A673 (cell line): Measurements from ENCODE around the gene ARHGDIB. TPM values are rescaled to one million over a fixed set of nuclear protein-coding genes. Genes with fewer than 3 reads are reported as not detected.

Source experiments
- BruUV-seq: library from RNA; stranded (reverse); fragments of 400-500 nt; replicated peaks from 2 replicates; lab custom pipeline; 2021; lab: Mats Ljungman, UMichigan
- CTCF ChIA-PET: fragments of 300-600 bp; sonication (Branson Sonifier 250); formaldehyde crosslinking; loops from one replicate; lab custom pipeline; 2022; ENCODE audit warnings: antibody characterized with exemption; lab: Charles Lee
- POLR2A ChIA-PET: fragments of 300-600 bp; sonication (Branson Sonifier 250); formaldehyde crosslinking; loops from one replicate; lab custom pipeline; 2022; ENCODE audit warnings: antibody characterized with exemption; ENCODE audit not compliant: low non-redundant PET; lab: Charles Lee
- DNase-seq: peaks from one replicate; pipeline ENCODE4 v3.0.0-alpha.2; 2015; ENCODE audit warnings: low spot score
- H3K27ac ChIP-seq: fragments of 200-600 bp; sonication (generic); 2 replicates; pipeline ENCODE4 v1.5.1; 2016; ENCODE audit warnings: mixed run types, low read depth, mild to moderate bottlenecking, mixed read lengths, antibody characterized with exemption, low read length; ENCODE audit not compliant: poor library complexity, severe bottlenecking
- H3K27me3 ChIP-seq: fragments of 200-600 bp; sonication (generic); replicated peaks from 2 replicates; pipeline ENCODE4 v1.6.1; 2017; ENCODE audit warnings: mixed run types, low read depth, mild to moderate bottlenecking, mixed read lengths, antibody characterized with exemption, low read length; ENCODE audit not compliant: insufficient read depth, poor library complexity
- H3K36me3 ChIP-seq: fragments of 200-600 bp; sonication (generic); 2 replicates; pipeline ENCODE4 v1.6.1; 2016; ENCODE audit warnings: mixed run types, mild to moderate bottlenecking, mixed read lengths, antibody characterized with exemption, low read length; ENCODE audit not compliant: insufficient read depth, poor library complexity, severe bottlenecking
- H3K4me1 ChIP-seq: fragments of 200-600 bp; sonication (generic); 2 replicates; pipeline ENCODE4 v1.6.1; 2017; ENCODE audit warnings: mixed run types, mild to moderate bottlenecking, mixed read lengths, antibody characterized with exemption, low read length; ENCODE audit not compliant: insufficient read depth, poor library complexity, severe bottlenecking
- H3K4me3 ChIP-seq: fragments of 200-600 bp; sonication (generic); 2 replicates; pipeline ENCODE4 v1.5.1; 2016; ENCODE audit warnings: low read depth, mixed run types, mild to moderate bottlenecking, mixed read lengths, low read length; ENCODE audit not compliant: poor library complexity, severe bottlenecking
- H3K9me3 ChIP-seq: fragments of 200-600 bp; sonication (generic); 2 replicates; pipeline ENCODE4 v1.6.1; 2016; ENCODE audit warnings: mixed run types, low read depth, mild to moderate bottlenecking, mixed read lengths, antibody characterized with exemption, low read length; ENCODE audit not compliant: poor library complexity, severe bottlenecking
- CTCF ChIP-seq: fragments of 300-800, 200-600 bp; sonication (generic); conservative IDR thresholded peaks from 2 replicates; pipeline ENCODE4 v1.5.1; 2017; ENCODE audit warnings: low read depth, mild to moderate bottlenecking, antibody characterized with exemption, low read length, moderate library complexity, mixed read lengths
- EZH2 ChIP-seq: fragments of 200-600 bp; sonication (generic); IDR thresholded peaks from 2 replicates; pipeline ENCODE4 v1.6.1; 2017; ENCODE audit warnings: borderline replicate concordance, low read depth, mild to moderate bottlenecking, mixed read lengths, antibody characterized with exemption, low read length; ENCODE audit not compliant: poor library complexity, severe bottlenecking
- intact Hi-C: fragments of 100-400 bp; cut with micrococcal nuclease; formaldehyde crosslinking; loops from one replicate; pipeline ENCODE4 v1.10.0; 2022; ENCODE audit not compliant: unreplicated experiment
- total RNA-seq: library from RNA; stranded (reverse); gene quantifications from 2 replicates; pipeline ENCODE4 v1.2.3, GENCODE V29; 2021

ARHGDIB gene
- total RNA-seq, 1 experiment from 2014 or later, result 122 TPM

DNA sequence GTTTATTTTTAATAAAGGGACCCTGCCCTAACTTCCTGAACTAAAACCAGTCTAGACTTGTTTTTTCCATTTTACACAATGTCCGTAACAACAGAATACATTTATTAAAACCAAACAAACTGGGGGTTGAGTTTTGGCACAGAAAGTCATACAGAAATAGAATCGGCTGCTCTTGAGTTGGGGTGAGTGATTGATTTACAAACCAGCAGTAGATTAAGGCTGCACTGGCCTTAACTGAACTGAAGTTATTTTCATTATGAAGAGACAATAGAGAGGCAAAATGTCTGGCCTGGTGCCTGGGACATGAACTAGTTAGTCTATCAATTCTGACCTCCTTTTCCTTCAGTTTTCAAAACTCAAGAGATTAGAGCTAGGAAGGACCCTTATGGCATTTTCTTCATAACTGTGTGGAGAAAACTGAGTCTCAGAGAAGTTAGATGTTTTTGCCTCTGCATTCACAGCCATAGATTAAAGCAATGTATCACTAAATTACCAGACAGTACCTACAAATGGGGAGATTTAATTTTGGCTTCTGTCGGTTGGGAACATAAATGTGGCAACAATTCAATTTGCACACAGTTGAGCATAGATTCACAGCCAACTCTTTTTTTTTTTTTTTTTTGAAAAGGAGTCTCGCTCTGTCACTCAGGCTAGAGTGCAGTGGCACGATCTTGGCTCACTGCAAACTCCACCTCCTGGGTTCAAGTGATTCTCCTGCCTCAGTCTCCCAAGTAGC is 56.0 kb downstream of the ARHGDIB start:
- H3K27ac ChIP-seq, result no peak overlapping the region
- TF ChIP-seq CTCF, result no peak
- no peak for TF ChIP-seq EZH2
- intact Hi-C loops, result no loop called here
- no peak for DNase-seq
- CTCF ChIA-PET, result no interaction called here
- POLR2A ChIA-PET, result no interaction called here
- H3K9me3 ChIP-seq, result no peaks in the 10 kb centered on the region
- H3K4me1 ChIP-seq, result peaks cover 5% of the 10 kb centered on the region
- H3K4me3 ChIP-seq, result no peak overlapping the region
- no peaks in the 10 kb centered on the region for H3K36me3 ChIP-seq
- no peaks in the 10 kb centered on the region for H3K27me3 ChIP-seq
- BruUV-seq, result no TSS peak

- intact Hi-C loops, result no loop called here
- H3K27me3 ChIP-seq, result no peaks in the 10 kb centered on the region
- DNase-seq, result no peak
- H3K4me3 ChIP-seq, result no peak overlapping the region
- POLR2A ChIA-PET, result no interaction called here
- CTCF ChIA-PET, result no interaction called here
- no peak overlapping the region for H3K27ac ChIP-seq
- H3K9me3 ChIP-seq, result no peaks in the 10 kb centered on the region
- no TSS peak for BruUV-seq
- peaks cover 5% of the 10 kb centered on the region for H3K4me1 ChIP-seq
- no peaks in the 10 kb centered on the region for H3K36me3 ChIP-seq
- TF ChIP-seq CTCF (no peak), EZH2 (no peak)
Measured at GRCh38 chr12:14904854-14905253, 56.5 kb downstream of the ARHGDIB start.

- CTCF ChIA-PET, result no interaction called here
- no TSS peak for BruUV-seq
Measured at GRCh38 chr12:14903386-14904098, 57.9 kb downstream of the ARHGDIB start.

More at GRCh38 chr12:14903386-14904098, 57.9 kb downstream of the ARHGDIB start:
- intact Hi-C loops, result no loop called here
- no peak overlapping the region for H3K27ac ChIP-seq
- no peaks in the 10 kb centered on the region for H3K36me3 ChIP-seq
- H3K9me3 ChIP-seq, result no peaks in the 10 kb centered on the region
- H3K4me1 ChIP-seq, result peaks cover 5% of the 10 kb centered on the region
- TF ChIP-seq CTCF (no peak), EZH2 (no peak)
- no peak for DNase-seq
- H3K27me3 ChIP-seq, result no peaks in the 10 kb centered on the region
- no peak overlapping the region for H3K4me3 ChIP-seq
- POLR2A ChIA-PET, result no interaction called here
